Esophagus (tissue), 2 donors: ENCODE measurements around the gene OTOS. TPM values are rescaled to one million over a fixed set of nuclear protein-coding genes. Genes with fewer than 3 reads are reported as not detected.

Source experiments
- H3K27ac ChIP-seq, 2 donors: one replicate each; pipeline ENCODE4 v1.5.1; 2013; ENCODE audit warnings: low read depth in 2 of 2, mild to moderate bottlenecking in 2 of 2, inconsistent platforms in 1 of 2, low read length in 1 of 2, moderate library complexity in 1 of 2
- H3K27me3 ChIP-seq, 2 donors: one replicate each; pipeline ENCODE4 v1.6.1; 2013; ENCODE audit warnings: low read length in 2 of 2, control low read depth in 1 of 2, mild to moderate bottlenecking in 1 of 2; ENCODE audit not compliant: insufficient read depth in 2 of 2, control insufficient read depth in 1 of 2
- H3K36me3 ChIP-seq, 2 donors: one replicate each; pipeline ENCODE4 v1.6.1; 2013; ENCODE audit warnings: low read length in 1 of 2; ENCODE audit not compliant: control insufficient read depth in 2 of 2, insufficient read depth in 2 of 2
- H3K4me1 ChIP-seq, 2 donors: one replicate each; pipeline ENCODE4 v1.6.1; 2013; ENCODE audit warnings: low read length in 1 of 2; ENCODE audit not compliant: control insufficient read depth in 2 of 2, insufficient read depth in 2 of 2
- H3K4me3 ChIP-seq, 2 donors: one replicate each; pipeline ENCODE4 v1.5.1; 2013; ENCODE audit warnings: low read length in 2 of 2, mild to moderate bottlenecking in 2 of 2, low read depth in 1 of 2, moderate library complexity in 1 of 2
- H3K9me3 ChIP-seq, 2 donors: one replicate each; pipeline ENCODE4 v1.6.1; 2013; ENCODE audit warnings: mild to moderate bottlenecking in 2 of 2, low read depth in 1 of 2, low read length in 1 of 2, moderate library complexity in 1 of 2; ENCODE audit not compliant: control insufficient read depth in 2 of 2, insufficient read depth in 1 of 2
- WGBS, 2 donors: extraction: QIAGEN DNeasy Blood & Tissue Kit; methylation state at CpG; one replicate each; pipeline ENCODE4 v1.1.7; 2013; 5-methylcytosine and 5-hydroxymethylcytosine counted together
- polyA plus RNA-seq, 2 donors: library from polyadenylated mRNA; stranded (reverse); fragments of 200-250 nt; gene quantifications; one replicate each; pipeline ENCODE4 v1.2.3, GENCODE V29; 2013
- donor health status: healthy with polysubstance abuse.
- donor health status: Bipolar disorder and iron deficiency.

The OTOS gene
- polyA plus RNA-seq, 2 donors, result not detected

DNA sequence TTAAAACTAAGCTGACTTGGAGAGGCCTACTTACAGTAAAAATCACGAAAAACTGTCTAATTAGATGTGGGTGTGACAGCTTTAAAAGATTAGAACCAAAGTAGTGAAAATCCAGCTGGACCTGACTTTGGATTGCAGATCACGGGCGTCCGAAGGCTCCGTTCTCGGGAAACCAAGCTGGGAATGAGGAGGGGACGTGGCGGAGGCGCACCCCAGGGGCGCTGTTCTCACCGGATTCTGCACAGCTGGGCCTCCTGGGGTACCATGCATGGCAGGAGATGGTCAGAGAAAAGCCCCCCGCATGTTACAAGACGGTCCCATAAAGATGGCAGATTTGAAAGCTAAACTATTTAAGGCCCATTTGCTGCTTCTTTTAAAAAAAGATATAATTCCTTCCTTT lies 5.0 kb upstream of the OTOS start:
- Histone ChIP-seq H3K36me3 (no peaks in the 10 kb centered on the region), H3K4me1 (peaks cover 0 to 5% of the 10 kb centered on the region in 2 donors), H3K27me3 (no peaks in the 10 kb centered on the region), H3K4me3 (no peak overlapping the region), H3K27ac (no peak overlapping the region), H3K9me3 (no peaks in the 10 kb centered on the region)
- WGBS, 2 donors, result 78 to 80% methylated on average over 13 of the region's 13 CpGs

- 78 to 83% methylated on average over 20 of the region's 20 CpGs for WGBS, 2 donors
Observed at GRCh38 chr2:240144649-240145261, 4.3 kb upstream of the OTOS start.

DNA sequence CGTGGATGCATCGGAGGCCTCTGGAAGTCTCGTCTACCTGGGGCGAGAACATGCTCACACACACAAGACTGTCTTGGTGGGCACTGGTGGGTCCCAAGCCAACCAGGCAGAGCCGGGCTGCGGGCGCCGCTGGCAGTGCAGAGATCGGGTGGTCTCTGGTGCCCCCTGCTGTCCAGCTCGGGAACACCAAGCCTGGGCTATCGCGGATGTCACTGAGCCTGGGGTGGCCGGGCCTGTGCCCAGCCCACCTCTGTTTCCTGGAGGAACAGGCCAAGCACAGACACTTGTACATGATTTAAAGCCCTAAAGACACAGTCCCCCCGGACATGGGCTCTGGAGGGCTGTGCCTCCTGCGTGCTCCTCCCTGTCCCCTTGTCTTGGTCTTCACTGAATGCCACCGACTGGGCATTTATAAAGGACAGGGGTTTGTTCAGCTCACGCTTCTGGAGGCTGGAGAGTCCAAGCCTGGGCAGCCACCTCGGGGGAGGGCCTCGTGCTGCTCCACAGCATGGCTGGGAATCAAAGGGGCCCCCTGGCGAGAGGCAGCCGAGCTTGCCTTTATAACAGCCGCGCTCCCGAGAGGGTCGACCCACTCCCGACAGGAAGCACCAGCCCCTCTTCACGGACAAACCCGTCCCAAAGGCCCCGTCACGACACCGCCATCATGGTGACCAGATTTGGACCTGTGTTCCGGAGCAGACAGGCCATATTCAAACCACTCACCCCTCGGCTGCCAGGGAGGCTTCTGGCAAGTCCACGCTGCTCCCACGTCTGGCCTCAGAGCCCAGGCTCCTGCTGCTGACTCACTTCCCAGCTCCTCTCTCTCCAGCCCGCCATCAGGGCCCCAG lies 3.6 kb upstream of the OTOS start:
- no peaks in the 10 kb centered on the region for H3K36me3 ChIP-seq
- H3K4me1 ChIP-seq, result peaks cover 0 to 5% of the 10 kb centered on the region in 2 donors
- H3K27ac ChIP-seq, result no peak overlapping the region
- no peak overlapping the region for H3K4me3 ChIP-seq
- 37 to 42% methylated on average over 35 to 36 of the region's 36 CpGs for WGBS, 2 donors
- H3K27me3 ChIP-seq, result no peaks in the 10 kb centered on the region
- H3K9me3 ChIP-seq, result no peaks in the 10 kb centered on the region

More at GRCh38 chr2:240144649-240145261, 4.3 kb upstream of the OTOS start:
- Histone ChIP-seq H3K4me1 (peaks cover 0 to 5% of the 10 kb centered on the region in 2 donors), H3K27ac (no peak overlapping the region), H3K9me3 (no peaks in the 10 kb centered on the region), H3K27me3 (no peaks in the 10 kb centered on the region), H3K4me3 (no peak overlapping the region), H3K36me3 (no peaks in the 10 kb centered on the region)

DNA sequence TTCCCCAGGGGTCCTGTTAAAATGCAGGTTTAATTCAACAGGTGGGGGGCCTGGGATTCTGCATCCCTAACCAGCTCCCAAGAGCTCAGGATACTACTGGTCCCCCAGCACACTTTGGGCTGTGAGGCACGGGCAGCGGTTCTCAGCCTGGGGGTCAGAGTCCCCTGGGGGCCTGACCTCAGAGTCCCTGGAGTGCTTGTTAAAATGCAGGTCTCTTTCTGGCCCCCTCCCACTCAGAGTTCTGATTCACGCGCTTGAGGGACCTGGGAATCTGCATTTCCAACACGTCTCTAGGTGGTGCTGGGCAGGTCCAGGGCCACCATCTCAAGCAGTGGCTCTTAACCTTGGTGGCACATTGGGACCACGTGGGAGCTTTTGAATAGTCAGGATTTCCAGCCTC lies 2.8 kb upstream of the OTOS start:
- H3K4me1 ChIP-seq, result peaks cover 0 to 7% of the 10 kb centered on the region in 2 donors
- H3K36me3 ChIP-seq, result no peaks in the 10 kb centered on the region
- 68 to 71% methylated on average over 6 of the region's 6 CpGs for WGBS, 2 donors
- no peaks in the 10 kb centered on the region for H3K9me3 ChIP-seq
- H3K27ac ChIP-seq, result no peak overlapping the region
- no peak overlapping the region for H3K4me3 ChIP-seq
- no peaks in the 10 kb centered on the region for H3K27me3 ChIP-seq

- peaks cover 0 to 6% of the 10 kb centered on the region in 2 donors for H3K4me1 ChIP-seq
- H3K36me3 ChIP-seq, result no peaks in the 10 kb centered on the region
- H3K27ac ChIP-seq, result no peak overlapping the region
- H3K27me3 ChIP-seq, result no peaks in the 10 kb centered on the region
- H3K4me3 ChIP-seq, result no peak overlapping the region
- no peaks in the 10 kb centered on the region for H3K9me3 ChIP-seq
- 81 to 89% methylated on average over 5 of the region's 5 CpGs for WGBS, 2 donors
Observed at GRCh38 chr2:240142859-240143258, 2.4 kb upstream of the OTOS start.

DNA sequence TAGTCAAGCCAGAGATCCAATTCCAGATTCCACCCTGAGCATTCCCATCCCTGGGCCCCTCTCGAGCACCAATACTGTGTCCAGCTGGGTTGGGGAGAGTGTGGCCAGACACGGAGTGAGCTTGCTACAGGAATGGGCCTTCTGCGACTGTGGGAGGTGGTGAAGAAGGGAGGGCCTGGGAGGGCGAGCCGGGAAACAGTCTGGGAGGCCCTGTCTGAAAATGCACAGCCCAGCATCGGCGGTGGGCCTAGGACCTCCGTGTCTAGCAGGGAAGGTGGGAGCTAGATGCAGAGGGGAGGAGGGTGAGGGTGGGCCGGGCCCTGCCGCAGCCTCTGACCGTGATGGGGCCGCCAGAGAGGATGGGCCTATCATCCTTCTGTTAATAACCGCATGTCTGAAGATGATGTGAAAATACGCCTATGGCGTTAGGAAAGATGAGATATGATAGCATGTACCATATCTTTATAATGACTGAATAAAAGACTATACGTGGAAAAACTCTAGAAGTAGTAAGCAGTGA lies 1.9 kb upstream of the OTOS start:
- no peaks in the 10 kb centered on the region for H3K36me3 ChIP-seq
- no peaks in the 10 kb centered on the region for H3K27me3 ChIP-seq
- no peak overlapping the region for H3K4me3 ChIP-seq
- no peaks in the 10 kb centered on the region for H3K9me3 ChIP-seq
- WGBS, 2 donors, result 90 to 92% methylated on average over 16 of the region's 16 CpGs
- H3K27ac ChIP-seq, result no peak overlapping the region
- H3K4me1 ChIP-seq, result peaks cover 0 to 4% of the 10 kb centered on the region in 2 donors

GRCh38 chr2:240141736-240142135 lies 1.3 kb upstream of the OTOS start:
- no peak overlapping the region for H3K4me3 ChIP-seq
- no peaks in the 10 kb centered on the region for H3K27me3 ChIP-seq
- H3K4me1 ChIP-seq, result peaks cover 0 to 7% of the 10 kb centered on the region in 2 donors
- H3K9me3 ChIP-seq, result no peaks in the 10 kb centered on the region
- H3K36me3 ChIP-seq, result no peaks in the 10 kb centered on the region
- 79 to 86% methylated on average over 14 of the region's 14 CpGs for WGBS, 2 donors
- H3K27ac ChIP-seq, result no peak overlapping the region

- Histone ChIP-seq H3K36me3 (no peaks in the 10 kb centered on the region), H3K4me3 (no peak overlapping the region), H3K4me1 (peaks cover 0 to 7% of the 10 kb centered on the region in 2 donors), H3K27ac (no peak overlapping the region), H3K27me3 (no peaks in the 10 kb centered on the region), H3K9me3 (no peaks in the 10 kb centered on the region)
- WGBS, 2 donors, result 74 to 78% methylated on average over 11 of the region's 11 CpGs
Observed at GRCh38 chr2:240140920-240141319, 462 bp upstream of the OTOS start.

- Histone ChIP-seq H3K27ac (no peak overlapping the region), H3K4me3 (no peak overlapping the region), H3K27me3 (no peaks in the 10 kb centered on the region), H3K4me1 (peaks cover 5 to 13% of the 10 kb centered on the region in 2 donors), H3K36me3 (no peaks in the 10 kb centered on the region), H3K9me3 (no peaks in the 10 kb centered on the region)
- WGBS, 2 donors, result 65 to 69% methylated on average over 14 of the region's 14 CpGs
Observed at GRCh38 chr2:240139666-240140393, 628 bp downstream of the OTOS start.
